Right lobe of liver (tissue), 4 donors: ENCODE measurements around the gene PRXL2A.

ENCODE experiments used
- CTCF ChIP-seq, 4 donors: fragments of 200-600 bp in 3 of 4; fragments of 450-650 bp in 1 of 4; IDR thresholded peaks; one replicate each; pipeline versions ENCODE4 v1.5.1 to v1.8.0; 2016 to 2022; ENCODE audit warnings: antibody characterized with exemption in 4 of 4, mild to moderate bottlenecking in 2 of 4
- POLR2A ChIP-seq: fragments of 450-650 bp; IDR thresholded peaks from one replicate; pipeline ENCODE4 v1.6.1; 2017; ENCODE audit warnings: antibody characterized with exemption, mild to moderate bottlenecking
- donor health status: DM: no; HTN: no; CAD: no.
- donor health status: DM: no; HTN: no; CAD: no.
- donor health status: DM: no; HTN: yes; CAD: no.

- TF ChIP-seq CTCF (IDR thresholded peaks at IDR 0.05), result no peak
- TF ChIP-seq POLR2A, result no peak
These were observed 56.5 kb downstream of the PRXL2A start for GRCh38 chr10:80464557-80465450.
